Tibial nerve (tissue), 4 donors: Measurements from ENCODE around the gene PTPRU. TPM values are rescaled to one million over a fixed set of nuclear protein-coding genes. Genes with fewer than 3 reads are reported as not detected.

Experiments used
- DNase-seq, 2 donors: peaks; one replicate each; pipeline ENCODE4 v3.0.0-alpha.2; 2019; ENCODE audit warnings: low spot score in 2 of 2
- H3K27ac ChIP-seq, 4 donors: fragments of 200-600 bp; sonication (generic) in 3 of 4; one replicate each; pipeline ENCODE4 v1.5.1; 2017 to 2019; ENCODE audit warnings: mild to moderate bottlenecking in 1 of 4
- H3K27me3 ChIP-seq, 2 donors: fragments of 200-600 bp; sonication (generic) in 1 of 2; one replicate each; pipeline versions ENCODE4 v1.5.1 to v1.6.0; 2017 to 2019
- H3K36me3 ChIP-seq, 3 donors: fragments of 200-600 bp; sonication (generic); one replicate each; pipeline ENCODE4 v1.5.1; 2018 to 2019
- H3K4me1 ChIP-seq, 4 donors: fragments of 200-600 bp; sonication (generic) in 3 of 4; one replicate each; pipeline ENCODE4 v1.5.1; 2017 to 2019
- H3K4me3 ChIP-seq, 4 donors: fragments of 200-600 bp; sonication (generic) in 3 of 4; one replicate each; pipeline ENCODE4 v1.5.1; 2017 to 2019; ENCODE audit warnings: mild to moderate bottlenecking in 1 of 4, moderate library complexity in 1 of 4
- H3K9me3 ChIP-seq, 4 donors: fragments of 200-600 bp; sonication (generic) in 3 of 4; one replicate each; pipeline ENCODE4 v1.5.1; 2017 to 2019
- CTCF ChIP-seq, 5 experiments: fragments of 200-600 bp in 3 of 5; fragments of 450-650 bp in 2 of 5; sonication (generic) in 3 of 5; IDR thresholded peaks; one replicate each; pipeline ENCODE4 v1.5.1; 2016 to 2019; ENCODE audit warnings: antibody characterized with exemption in 5 of 5, mild to moderate bottlenecking in 3 of 5, moderate library complexity in 2 of 5
- EP300 ChIP-seq, 2 donors: sonication (generic); formaldehyde crosslinking; IDR thresholded peaks; one replicate each; pipeline ENCODE4 v1.6.1; 2017; ENCODE audit warnings: antibody characterized with exemption in 2 of 2, mild to moderate bottlenecking in 1 of 2
- POLR2A ChIP-seq, 2 donors: fragments of 450-650 bp; IDR thresholded peaks; one replicate each; pipeline ENCODE4 v1.6.1; 2017; ENCODE audit warnings: antibody characterized with exemption in 2 of 2, mild to moderate bottlenecking in 2 of 2, moderate library complexity in 2 of 2
- whole genome bisulfite sequencing, 2 donors: methylation state at CpG; one replicate each; pipeline ENCODE4 v1.1.5; 2018; 5-methylcytosine and 5-hydroxymethylcytosine counted together
- total RNA-seq, 4 donors: library from RNA; depleted of rRNA; stranded (reverse); fragments of >200 nt; gene quantifications; one replicate each; pipeline ENCODE4 v1.1.0, GENCODE V29; 2016

Gene PTPRU
- total RNA-seq, 4 donors from 2014 or later: 52.1 to 75.6 (median 63.7) TPM

- H3K9me3 ChIP-seq: no peaks in the 10 kb centered on the region
- H3K4me3 ChIP-seq: no peak overlapping the region
- TF ChIP-seq EP300 (IDR thresholded peaks at IDR 0.05) (no peak), POLR2A (IDR thresholded peaks at IDR 0.05) (no peak), CTCF (IDR thresholded peaks at IDR 0.05) (no peak)
- H3K27me3 ChIP-seq: no peaks in the 10 kb centered on the region
- H3K27ac ChIP-seq: no peak overlapping the region
- peaks cover 0 to 97% (median 2%) of the 10 kb centered on the region in 3 donors for H3K36me3 ChIP-seq
- H3K4me1 ChIP-seq: no peaks in the 10 kb centered on the region
- no peak for DNase-seq
- WGBS, 2 donors: 85 to 86% methylated on average over 5 of the region's 5 CpGs
Observed at GRCh38 chr1:29317916-29318530, 81.7 kb downstream of the PTPRU start.

GRCh38 chr1:29318724-29319123 is 82.4 kb downstream of the PTPRU start:
- Histone ChIP-seq H3K27me3 (no peaks in the 10 kb centered on the region), H3K4me1 (no peaks in the 10 kb centered on the region), H3K36me3 (peaks cover 0 to 100% (median 2%) of the 10 kb centered on the region in 3 donors), H3K9me3 (no peaks in the 10 kb centered on the region), H3K4me3 (no peak overlapping the region), H3K27ac (no peak overlapping the region)
- 89 to 93% methylated on average over 10 of the region's 10 CpGs for WGBS, 2 donors
- DNase-seq: no peak
- no peak for TF ChIP-seq EP300 (IDR thresholded peaks at IDR 0.05)

- TF ChIP-seq POLR2A (IDR thresholded peaks at IDR 0.05): no peak
- no peak for TF ChIP-seq CTCF (IDR thresholded peaks at IDR 0.05)
- TF ChIP-seq EP300 (IDR thresholded peaks at IDR 0.05): no peak
- DNase-seq: no peak
- no peak overlapping the region for H3K27ac ChIP-seq
- peaks cover 0 to 100% (median 2%) of the 10 kb centered on the region in 3 donors for H3K36me3 ChIP-seq
- no peaks in the 10 kb centered on the region for H3K27me3 ChIP-seq
- 80 to 81% methylated on average over 9 of the region's 9 CpGs for WGBS, 2 donors
- no peak overlapping the region for H3K4me3 ChIP-seq
- H3K9me3 ChIP-seq: no peaks in the 10 kb centered on the region
- no peaks in the 10 kb centered on the region for H3K4me1 ChIP-seq
Observed at GRCh38 chr1:29319300-29320110, 83.2 kb downstream of the PTPRU start.

GRCh38 chr1:29320156-29320940 is 84.0 kb downstream of the PTPRU start:
- no peak for DNase-seq
- Histone ChIP-seq H3K27ac (no peak overlapping the region), H3K9me3 (no peaks in the 10 kb centered on the region), H3K4me3 (no peak overlapping the region), H3K27me3 (no peaks in the 10 kb centered on the region), H3K4me1 (no peaks in the 10 kb centered on the region), H3K36me3 (peaks cover 0 to 100% (median 2%) of the 10 kb centered on the region in 3 donors)
- TF ChIP-seq CTCF (IDR thresholded peaks at IDR 0.05) (no peak), EP300 (IDR thresholded peaks at IDR 0.05) (no peak), POLR2A (IDR thresholded peaks at IDR 0.05) (no peak)
- 88 to 91% methylated on average over 16 to 21 of the region's 21 CpGs for WGBS, 2 donors

DNA sequence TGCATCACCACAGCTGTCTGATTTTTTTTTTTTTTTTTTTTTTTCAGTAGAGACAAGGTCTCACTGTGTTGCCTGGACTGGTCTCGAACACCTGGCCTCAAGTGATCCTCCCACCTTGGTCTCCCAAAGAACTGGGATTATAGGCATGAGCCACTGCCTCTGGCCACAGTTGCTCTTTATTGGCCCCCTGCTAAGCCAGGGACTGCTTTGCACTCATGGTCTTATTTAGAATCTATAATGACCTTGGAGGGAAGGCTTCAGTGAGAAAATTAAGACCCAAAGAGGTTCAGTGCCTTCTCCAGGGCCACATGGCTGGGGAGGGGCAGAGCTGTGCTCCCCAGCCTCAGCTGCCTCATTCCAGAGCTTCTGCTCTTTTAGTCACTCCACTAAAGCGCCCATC is 84.9 kb downstream of the PTPRU start:
- Histone ChIP-seq H3K4me1 (no peaks in the 10 kb centered on the region), H3K36me3 (peaks cover 0 to 100% (median 0%) of the 10 kb centered on the region in 3 donors), H3K4me3 (no peak overlapping the region), H3K27ac (no peak overlapping the region), H3K9me3 (no peaks in the 10 kb centered on the region), H3K27me3 (no peaks in the 10 kb centered on the region)
- 88% methylated on average over 2 of the region's 2 CpGs for WGBS, 2 donors
- no peak for TF ChIP-seq POLR2A (IDR thresholded peaks at IDR 0.05)
- no peak for TF ChIP-seq CTCF (IDR thresholded peaks at IDR 0.05)
- no peak for TF ChIP-seq EP300 (IDR thresholded peaks at IDR 0.05)
- no peak for DNase-seq
